ENCODE results near the gene HRCT1. TPM values are rescaled to one million over a fixed set of nuclear protein-coding genes. Genes with fewer than 3 reads are reported as not detected.
"Not testable (repeated sequence)": the region's sequence is repeated elsewhere in the genome, so short reads cannot be mapped to it uniquely, and the experiment has no call there.

HRCT1 gene
- total RNA-seq, 2 experiments from 2014 or later: not detected

GRCh38 chr9:35912791-35913400 is 6.9 kb downstream of the HRCT1 start:
- Mint-ChIP-seq H3K27ac (no peak overlapping the region), H3K36me3 (ENCODE audit: low read depth) (no peaks in the 10 kb centered on the region)
- ATAC-seq (ENCODE audit: poor library complexity): no peak

GRCh38 chr9:35913429-35913828 is 7.4 kb downstream of the HRCT1 start:
- H3K27ac Mint-ChIP-seq; H3K27me3 ChIP-seq (ENCODE audit: control insufficient read depth in 1 of 2, insufficient read depth in 2 of 2, low read length in 2 of 2); H3K9me3 Mint-ChIP-seq; H3K27me3 Mint-ChIP-seq; ATAC-seq (ENCODE audit: poor library complexity); CTCF ChIA-PET; H3K27ac ChIP-seq (ENCODE audit: low read depth in 1 of 2, low read length in 2 of 2); H3K4me3 Mint-ChIP-seq; POLR2A ChIA-PET; H3K9me3 ChIP-seq (ENCODE audit: control insufficient read depth in 1 of 2, insufficient read depth in 1 of 2, low read length in 2 of 2); H3K36me3 ChIP-seq (ENCODE audit: insufficient read depth, low read length); DNase-seq; intact Hi-C loops (cut with DNase I, micrococcal nuclease); H3K4me3 ChIP-seq (ENCODE audit: low read length); H3K36me3 Mint-ChIP-seq (ENCODE audit: low read depth): not testable (repeated sequence)
- peaks cover 40% of the 10 kb centered on the region for H3K4me1 Mint-ChIP-seq (ENCODE audit: low read depth)
- H3K4me1 ChIP-seq (ENCODE audit: insufficient read depth, low read length): peaks cover 49% of the 10 kb centered on the region

More at GRCh38 chr9:35912791-35913400, 6.9 kb downstream of the HRCT1 start:
- Mint-ChIP-seq H3K4me3 (no peak overlapping the region), H3K4me1 (ENCODE audit: low read depth) (peaks cover 43% of the 10 kb centered on the region), H3K27me3 (no peaks in the 10 kb centered on the region), H3K9me3 (no peaks in the 10 kb centered on the region)
- TF ChIP-seq, protein P1, sequence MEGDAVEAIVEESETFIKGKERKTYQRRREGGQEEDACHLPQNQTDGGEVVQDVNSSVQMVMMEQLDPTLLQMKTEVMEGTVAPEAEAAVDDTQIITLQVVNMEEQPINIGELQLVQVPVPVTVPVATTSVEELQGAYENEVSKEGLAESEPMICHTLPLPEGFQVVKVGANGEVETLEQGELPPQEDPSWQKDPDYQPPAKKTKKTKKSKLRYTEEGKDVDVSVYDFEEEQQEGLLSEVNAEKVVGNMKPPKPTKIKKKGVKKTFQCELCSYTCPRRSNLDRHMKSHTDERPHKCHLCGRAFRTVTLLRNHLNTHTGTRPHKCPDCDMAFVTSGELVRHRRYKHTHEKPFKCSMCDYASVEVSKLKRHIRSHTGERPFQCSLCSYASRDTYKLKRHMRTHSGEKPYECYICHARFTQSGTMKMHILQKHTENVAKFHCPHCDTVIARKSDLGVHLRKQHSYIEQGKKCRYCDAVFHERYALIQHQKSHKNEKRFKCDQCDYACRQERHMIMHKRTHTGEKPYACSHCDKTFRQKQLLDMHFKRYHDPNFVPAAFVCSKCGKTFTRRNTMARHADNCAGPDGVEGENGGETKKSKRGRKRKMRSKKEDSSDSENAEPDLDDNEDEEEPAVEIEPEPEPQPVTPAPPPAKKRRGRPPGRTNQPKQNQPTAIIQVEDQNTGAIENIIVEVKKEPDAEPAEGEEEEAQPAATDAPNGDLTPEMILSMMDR (IDR thresholded peaks at IDR 0.05): no peak
- no peaks in the 10 kb centered on the region for H3K27me3 ChIP-seq (ENCODE audit: control insufficient read depth in 1 of 2, insufficient read depth in 2 of 2, low read length in 2 of 2)
- no peak for DNase-seq
- no peaks in the 10 kb centered on the region for H3K36me3 ChIP-seq (ENCODE audit: insufficient read depth, low read length)
- POLR2A ChIA-PET: no interaction called here
- H3K4me3 ChIP-seq (ENCODE audit: low read length): no peak overlapping the region
- no peak overlapping the region for H3K27ac ChIP-seq (ENCODE audit: low read depth in 1 of 2, low read length in 2 of 2)
- CTCF ChIA-PET: no interaction called here
- intact Hi-C loops (cut with DNase I, micrococcal nuclease): no loop called here
- no peaks in the 10 kb centered on the region for H3K9me3 ChIP-seq (ENCODE audit: control insufficient read depth in 1 of 2, insufficient read depth in 1 of 2, low read length in 2 of 2)
- peaks cover 55% of the 10 kb centered on the region for H3K4me1 ChIP-seq (ENCODE audit: insufficient read depth, low read length)

DNA sequence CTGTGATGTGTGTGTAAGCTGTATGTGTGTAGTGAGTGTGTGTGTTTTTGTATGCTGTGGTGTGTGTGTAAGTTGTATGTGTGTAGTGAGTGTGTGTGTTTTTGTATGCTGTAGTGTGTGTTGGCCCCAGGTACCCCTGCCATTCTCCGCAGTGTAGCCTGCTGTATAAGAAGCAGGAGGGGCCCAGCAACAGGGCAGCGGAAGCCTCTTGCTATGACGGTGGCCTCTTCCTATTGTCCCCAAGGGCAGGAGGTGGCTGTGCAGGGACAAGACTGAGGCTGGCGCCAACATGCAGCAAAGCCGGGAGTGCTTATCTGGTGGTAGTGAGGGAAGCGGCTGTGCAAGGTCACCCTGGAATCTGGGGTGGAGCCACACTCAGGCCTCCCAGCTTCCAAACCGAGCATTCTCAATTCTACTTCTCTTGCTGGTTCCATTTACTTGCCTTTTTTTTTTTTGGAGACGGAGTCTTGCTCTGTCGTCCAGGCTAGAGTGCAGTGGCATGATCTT is 8.4 kb downstream of the HRCT1 start:
- H3K36me3 Mint-ChIP-seq (ENCODE audit: low read depth): no peaks in the 10 kb centered on the region
- ATAC-seq (ENCODE audit: poor library complexity) (peak; percentile 22), DNase-seq (no peak)
- no peak overlapping the region for H3K27ac ChIP-seq (ENCODE audit: low read depth in 1 of 2, low read length in 2 of 2)
- peaks cover 40% of the 10 kb centered on the region for H3K4me1 Mint-ChIP-seq (ENCODE audit: low read depth)
- no peaks in the 10 kb centered on the region for H3K9me3 ChIP-seq (ENCODE audit: control insufficient read depth in 1 of 2, insufficient read depth in 1 of 2, low read length in 2 of 2)
- CTCF ChIA-PET: no interaction called here
- intact Hi-C loops (cut with DNase I, micrococcal nuclease): no loop called here
- no peaks in the 10 kb centered on the region for H3K27me3 Mint-ChIP-seq
- no peak overlapping the region for H3K4me3 Mint-ChIP-seq
- TF ChIP-seq, protein P1 (IDR thresholded peaks at IDR 0.05): no peak
- no peaks in the 10 kb centered on the region for H3K27me3 ChIP-seq (ENCODE audit: control insufficient read depth in 1 of 2, insufficient read depth in 2 of 2, low read length in 2 of 2)
- no peak overlapping the region for H3K4me3 ChIP-seq (ENCODE audit: low read length)
- POLR2A ChIA-PET: interaction anchor here (0.6 kb wide), 1 partner anchor 26 kb away, joined by 3 read pairs; no protein-coding TSS in a partner anchor
- H3K9me3 Mint-ChIP-seq: no peaks in the 10 kb centered on the region
- no peak overlapping the region for H3K27ac Mint-ChIP-seq
- H3K36me3 ChIP-seq (ENCODE audit: insufficient read depth, low read length): no peaks in the 10 kb centered on the region
- peaks cover 40% of the 10 kb centered on the region for H3K4me1 ChIP-seq (ENCODE audit: insufficient read depth, low read length)
